ENCODE data around the gene ZDBF2. TPM values are rescaled to one million over a fixed set of nuclear protein-coding genes. Genes with fewer than 3 reads are reported as not detected.

The ZDBF2 gene
- total RNA-seq, 1 donor from 2014 or later, result 5.0 TPM

DNA sequence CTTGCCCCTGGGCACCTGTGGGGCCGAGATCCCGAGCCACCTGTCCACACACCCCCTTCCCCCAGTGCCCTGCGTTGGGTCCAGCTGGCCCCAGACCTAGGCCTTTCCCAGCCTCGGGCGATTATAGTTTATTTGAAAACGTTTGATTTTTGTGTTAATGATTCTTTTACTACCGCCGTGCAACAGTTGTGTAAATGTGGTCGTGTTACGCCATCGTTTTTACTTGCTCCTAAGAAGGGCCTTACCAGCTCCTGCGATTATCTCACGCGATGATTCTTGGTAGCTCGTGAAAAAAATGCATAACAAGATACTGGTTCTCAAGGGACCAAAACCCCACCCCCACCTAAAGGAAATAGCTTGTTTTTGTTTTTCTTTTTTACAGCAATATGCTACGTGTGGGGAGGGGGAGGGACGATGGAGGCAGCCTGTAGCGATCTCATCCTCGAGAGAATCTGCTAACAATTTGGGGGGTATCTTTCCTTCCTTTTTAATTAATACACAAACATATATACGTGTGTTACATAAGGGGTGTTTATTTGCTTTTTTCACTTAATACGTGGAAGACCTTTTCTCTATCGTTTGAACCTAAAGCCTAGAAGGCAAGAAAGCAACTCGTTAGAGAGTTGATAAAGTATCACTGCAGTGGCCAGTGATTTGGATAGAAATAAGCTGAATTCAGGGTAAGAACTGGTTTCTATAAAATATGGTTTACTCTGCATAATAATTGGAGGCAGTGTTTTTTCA lies 1.0 kb downstream of the ZDBF2 start:
- no peak for DNase-seq (ENCODE audit: low spot score in 2 of 2)
- TF ChIP-seq, protein P1, sequence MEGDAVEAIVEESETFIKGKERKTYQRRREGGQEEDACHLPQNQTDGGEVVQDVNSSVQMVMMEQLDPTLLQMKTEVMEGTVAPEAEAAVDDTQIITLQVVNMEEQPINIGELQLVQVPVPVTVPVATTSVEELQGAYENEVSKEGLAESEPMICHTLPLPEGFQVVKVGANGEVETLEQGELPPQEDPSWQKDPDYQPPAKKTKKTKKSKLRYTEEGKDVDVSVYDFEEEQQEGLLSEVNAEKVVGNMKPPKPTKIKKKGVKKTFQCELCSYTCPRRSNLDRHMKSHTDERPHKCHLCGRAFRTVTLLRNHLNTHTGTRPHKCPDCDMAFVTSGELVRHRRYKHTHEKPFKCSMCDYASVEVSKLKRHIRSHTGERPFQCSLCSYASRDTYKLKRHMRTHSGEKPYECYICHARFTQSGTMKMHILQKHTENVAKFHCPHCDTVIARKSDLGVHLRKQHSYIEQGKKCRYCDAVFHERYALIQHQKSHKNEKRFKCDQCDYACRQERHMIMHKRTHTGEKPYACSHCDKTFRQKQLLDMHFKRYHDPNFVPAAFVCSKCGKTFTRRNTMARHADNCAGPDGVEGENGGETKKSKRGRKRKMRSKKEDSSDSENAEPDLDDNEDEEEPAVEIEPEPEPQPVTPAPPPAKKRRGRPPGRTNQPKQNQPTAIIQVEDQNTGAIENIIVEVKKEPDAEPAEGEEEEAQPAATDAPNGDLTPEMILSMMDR (IDR thresholded peaks at IDR 0.05), result no peak
- H3K27ac ChIP-seq, result peak overlapping the region; percentile 69 to 79
- H3K9me3 ChIP-seq, result no peaks in the 10 kb centered on the region
- no peaks in the 10 kb centered on the region for H3K36me3 ChIP-seq
- intact Hi-C loops (cut with DNase I), result loop anchor here (10.0 kb wide), 1 partner anchor 191 kb away; the partner anchor contains the start of gene INO80D
- H3K4me3 ChIP-seq, result peak overlapping the region; percentile 58 to 82
- H3K27me3 ChIP-seq, result peaks cover 6% of the 10 kb centered on the region
- H3K4me1 ChIP-seq, result peaks cover 0 to 5% of the 10 kb centered on the region in 2 donors

DNA sequence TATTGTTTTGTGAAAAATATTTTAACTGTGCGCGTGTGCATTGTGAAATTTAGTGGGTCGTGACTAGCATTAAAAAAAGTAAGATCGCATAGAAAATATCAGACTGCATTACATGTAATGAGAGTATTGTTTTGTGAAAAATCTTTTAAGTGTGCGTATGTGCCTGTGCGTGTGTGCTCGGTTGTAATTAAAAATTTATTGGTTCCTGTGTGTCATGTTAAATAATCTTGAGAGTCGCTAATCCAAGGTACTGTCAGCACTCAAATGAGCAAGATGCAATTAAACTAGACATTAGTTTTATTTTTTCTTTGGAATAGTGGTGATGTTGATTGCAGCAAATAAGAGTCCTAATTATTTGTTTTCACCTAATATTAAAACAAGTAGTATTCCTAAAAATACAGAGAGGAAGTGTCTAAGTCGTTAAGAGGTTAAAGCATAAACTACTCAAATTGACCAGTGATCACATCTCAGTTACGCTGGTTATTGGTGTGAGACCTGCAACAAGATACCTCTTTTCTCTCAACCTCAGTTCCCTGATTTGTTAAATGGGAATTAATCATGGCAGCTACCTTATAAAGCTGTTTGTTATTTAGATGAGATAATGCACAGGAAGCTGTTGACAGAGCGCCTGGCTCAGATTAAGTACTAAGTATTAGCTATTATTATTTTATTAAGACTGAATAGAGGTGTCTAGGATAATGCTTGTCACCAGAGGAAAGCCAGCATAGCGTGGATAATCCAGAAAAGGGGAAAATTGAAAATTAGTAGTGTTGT lies 1.9 kb downstream of the ZDBF2 start:
- intact Hi-C loops (cut with DNase I), result loop anchor here (10.0 kb wide), 1 partner anchor 192 kb away; the partner anchor contains the start of gene INO80D
- no peaks in the 10 kb centered on the region for H3K36me3 ChIP-seq
- TF ChIP-seq, protein P1 (IDR thresholded peaks at IDR 0.05), result no peak
- no peak overlapping the region for H3K27ac ChIP-seq
- peaks cover 6% of the 10 kb centered on the region for H3K27me3 ChIP-seq
- no peak for DNase-seq (ENCODE audit: low spot score in 2 of 2)
- H3K4me3 ChIP-seq, result peak overlapping the region; percentile 58 to 82
- no peaks in the 10 kb centered on the region for H3K9me3 ChIP-seq
- peaks cover 0 to 5% of the 10 kb centered on the region in 2 donors for H3K4me1 ChIP-seq

DNA sequence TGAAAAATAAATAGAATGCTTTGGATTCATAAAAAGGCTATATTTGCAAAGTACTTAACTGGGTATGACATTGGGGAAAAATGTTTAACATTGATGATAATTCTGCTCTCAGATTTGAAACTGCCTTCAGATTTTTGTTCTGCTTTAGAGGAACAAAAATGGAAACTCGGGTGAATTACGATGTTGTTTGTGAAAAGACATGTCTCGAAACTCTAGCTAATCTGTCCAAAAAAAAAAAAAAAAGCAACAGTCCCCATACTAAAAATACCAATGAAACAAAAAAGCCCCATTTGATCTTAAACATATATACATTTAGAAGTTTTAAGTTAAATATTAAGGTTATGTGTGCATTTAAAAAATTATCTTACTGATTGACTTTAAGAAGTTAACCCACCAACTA lies 3.0 kb downstream of the ZDBF2 start:
- Histone ChIP-seq H3K4me1 (peaks cover 0 to 5% of the 10 kb centered on the region in 2 donors), H3K27me3 (peaks cover 6% of the 10 kb centered on the region), H3K27ac (no peak overlapping the region), H3K4me3 (no peak overlapping the region), H3K36me3 (no peaks in the 10 kb centered on the region), H3K9me3 (no peaks in the 10 kb centered on the region)
- TF ChIP-seq, protein P1 (IDR thresholded peaks at IDR 0.05), result no peak
- no peak for DNase-seq (ENCODE audit: low spot score in 2 of 2)
- intact Hi-C loops (cut with DNase I), result loop anchor here (10.0 kb wide), 1 partner anchor 193 kb away; the partner anchor contains the start of gene INO80D

DNA sequence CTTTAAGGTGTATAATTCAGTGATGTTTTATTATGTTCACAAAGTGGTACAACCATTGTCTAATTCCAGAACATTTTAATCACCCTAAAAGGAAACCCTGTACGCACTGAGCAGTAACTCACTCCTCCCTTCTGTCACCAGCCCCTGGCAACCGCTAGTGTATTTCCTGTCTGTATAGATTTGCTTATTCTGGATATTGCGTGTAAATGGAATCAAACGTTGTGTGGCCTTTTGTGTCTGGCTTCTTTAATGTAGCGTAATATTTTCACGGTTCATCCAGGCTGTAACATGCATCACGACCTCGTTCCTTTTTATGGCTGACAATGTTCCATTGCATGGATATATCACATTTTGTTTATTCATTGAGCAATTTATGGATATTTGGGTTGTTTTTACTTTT lies 8.3 kb downstream of the ZDBF2 start:
- Histone ChIP-seq H3K4me1 (no peaks in the 10 kb centered on the region), H3K27me3 (no peaks in the 10 kb centered on the region), H3K9me3 (peaks cover 0 to 17% of the 10 kb centered on the region in 2 donors), H3K27ac (no peak overlapping the region), H3K36me3 (peaks cover 0 to 7% of the 10 kb centered on the region in 2 donors), H3K4me3 (no peak overlapping the region)
- DNase-seq (ENCODE audit: low spot score in 2 of 2), result no peak
- TF ChIP-seq, protein P1 (IDR thresholded peaks at IDR 0.05), result no peak
- intact Hi-C loops (cut with DNase I), result no loop called here

DNA sequence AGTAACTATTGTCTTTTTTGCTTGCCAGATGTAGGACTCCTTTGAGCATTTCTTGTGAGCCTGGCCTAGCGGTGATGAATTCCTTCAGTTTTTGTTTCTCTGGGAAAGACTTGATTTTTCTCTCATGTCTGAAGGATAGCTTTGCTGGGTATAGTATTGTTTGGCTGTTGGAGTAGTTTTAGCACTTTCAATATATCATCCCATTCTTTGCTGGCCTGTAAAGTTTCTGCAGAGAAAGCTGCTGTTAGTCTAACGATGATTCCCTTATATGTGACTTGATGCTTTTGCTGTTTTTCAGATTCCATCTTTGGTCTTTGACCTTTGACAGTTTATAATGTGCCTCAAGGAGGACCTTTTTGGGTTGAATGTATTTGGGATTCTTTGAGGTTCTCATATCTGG lies 12.7 kb downstream of the ZDBF2 start:
- TF ChIP-seq, protein P1 (IDR thresholded peaks at IDR 0.05), result no peak
- no peak for DNase-seq (ENCODE audit: low spot score in 2 of 2)
- intact Hi-C loops (cut with DNase I), result no loop called here
- Histone ChIP-seq H3K36me3 (peaks cover 0 to 21% of the 10 kb centered on the region in 2 donors), H3K4me1 (no peaks in the 10 kb centered on the region), H3K27ac (no peak overlapping the region), H3K4me3 (no peak overlapping the region), H3K27me3 (no peaks in the 10 kb centered on the region), H3K9me3 (peaks cover 0 to 27% of the 10 kb centered on the region in 2 donors)

Measured in ascending aorta (tissue), 2 donors.